C4-2B (cell line): ENCODE data around the gene SETD2.

Experiments
- H3K27ac ChIP-seq: fragments of 450-650 bp; 2 replicates; pipeline ENCODE4 v1.5.1; 2017
- CTCF ChIP-seq: fragments of 450-650 bp; conservative IDR thresholded peaks from 2 replicates; pipeline ENCODE4 v1.5.1; 2017; ENCODE audit warnings: mild to moderate bottlenecking
- ZFX ChIP-seq: fragments of 450-650 bp; IDR thresholded peaks from 2 replicates; pipeline ENCODE4 v1.6.1; 2017

Gene SETD2

GRCh38 chr3:46987743-46988401, 176.0 kb downstream of the SETD2 start:
- TF ChIP-seq ZFX = no peak
- no peak for TF ChIP-seq CTCF
- H3K27ac ChIP-seq = no peak overlapping the region

GRCh38 chr3:46987319-46987742, 176.6 kb downstream of the SETD2 start:
- no peak for TF ChIP-seq ZFX
- TF ChIP-seq CTCF = no peak
- no peak overlapping the region for H3K27ac ChIP-seq

GRCh38 chr3:46986782-46987310, 177.1 kb downstream of the SETD2 start:
- H3K27ac ChIP-seq = no peak overlapping the region
- no peak for TF ChIP-seq ZFX
- TF ChIP-seq CTCF = no peak

- no peak for TF ChIP-seq CTCF
- TF ChIP-seq ZFX = no peak
- H3K27ac ChIP-seq = no peak overlapping the region
Measured at GRCh38 chr3:46986055-46986730, 177.7 kb downstream of the SETD2 start.

- H3K27ac ChIP-seq = no peak overlapping the region
Measured at GRCh38 chr3:46985588-46985987, 178.3 kb downstream of the SETD2 start.

GRCh38 chr3:46984591-46985459, 179.1 kb downstream of the SETD2 start:
- TF ChIP-seq ZFX = no peak
- no peak for TF ChIP-seq CTCF

More at GRCh38 chr3:46985588-46985987, 178.3 kb downstream of the SETD2 start:
- TF ChIP-seq CTCF = no peak
- TF ChIP-seq ZFX = no peak

GRCh38 chr3:46982546-46982945, 181.4 kb downstream of the SETD2 start:
- TF ChIP-seq ZFX = no peak
- TF ChIP-seq CTCF = no peak
- no peak overlapping the region; the same call in 1 of the 2 replicates for H3K27ac ChIP-seq

More at GRCh38 chr3:46984591-46985459, 179.1 kb downstream of the SETD2 start:
- no peak overlapping the region for H3K27ac ChIP-seq
